CD1c-positive myeloid dendritic cell (primary cell): Measurements from ENCODE around the gene NKX1-1.

Experiments
- DNase-seq: peaks from one replicate; pipeline ENCODE4 v3.0.0-alpha.2; 2016; ENCODE audit errors: extremely low spot score

NKX1-1 gene

DNA sequence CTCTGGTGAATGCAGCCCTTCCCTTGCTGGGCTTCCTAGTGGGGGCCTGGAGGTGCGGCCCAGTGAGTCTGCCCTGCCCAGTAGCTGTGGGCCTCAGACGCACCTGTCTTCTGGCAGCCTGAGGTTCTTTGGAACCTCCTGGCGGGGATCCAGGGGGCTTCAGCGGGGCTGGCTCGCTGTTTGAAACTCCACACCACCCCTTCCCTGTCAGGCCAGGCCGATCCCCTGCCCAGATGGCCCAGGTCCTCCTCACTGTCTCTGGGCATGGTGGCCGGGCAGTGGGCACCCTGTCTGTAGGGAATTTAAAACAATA lies 10.7 kb upstream of the NKX1-1 start:
- DNase-seq, result no peak

DNA sequence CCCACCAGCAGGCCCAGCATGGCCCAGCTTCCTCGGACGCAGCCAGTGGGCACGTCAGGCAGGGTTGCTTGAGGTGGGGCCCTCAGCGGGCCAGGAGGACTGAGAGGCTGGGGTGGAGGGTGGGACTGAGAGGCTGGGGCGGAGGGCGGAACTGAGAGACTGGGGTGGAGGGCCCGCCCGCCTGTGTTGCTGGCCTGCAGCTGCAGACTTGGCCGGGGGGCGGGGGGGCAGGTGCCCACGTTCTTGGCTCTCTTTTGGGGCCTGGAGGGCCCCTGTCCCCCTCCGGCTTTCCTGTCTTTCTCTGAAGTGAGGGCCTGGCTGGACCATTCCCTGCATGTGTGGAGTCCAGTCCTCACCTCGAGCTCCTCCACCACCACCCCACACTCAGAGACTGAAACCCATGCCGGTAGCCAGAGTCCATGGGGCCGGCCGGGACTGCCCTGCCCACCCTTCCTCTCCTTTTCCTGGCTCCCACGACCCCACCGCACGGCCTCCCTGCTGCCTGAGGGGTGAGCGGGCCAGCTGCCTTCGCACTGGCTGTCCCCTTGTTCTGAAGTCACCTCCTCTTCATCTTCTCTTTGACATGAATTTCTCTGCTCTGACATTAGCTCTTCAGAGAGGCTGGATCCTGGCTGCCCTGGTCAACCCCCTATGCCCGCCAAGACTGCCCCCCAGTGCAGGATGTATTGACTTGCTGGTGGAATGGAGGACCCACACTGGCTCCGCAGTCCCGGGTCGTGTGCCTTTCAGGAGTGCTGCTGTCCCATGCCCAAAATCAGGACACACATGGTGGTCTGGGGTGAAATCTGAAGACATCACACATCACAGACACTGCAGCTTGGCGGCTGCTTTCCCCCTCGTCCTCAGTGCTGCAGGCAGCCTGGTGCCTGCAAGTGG lies 10.1 kb upstream of the NKX1-1 start:
- no peak for DNase-seq

DNA sequence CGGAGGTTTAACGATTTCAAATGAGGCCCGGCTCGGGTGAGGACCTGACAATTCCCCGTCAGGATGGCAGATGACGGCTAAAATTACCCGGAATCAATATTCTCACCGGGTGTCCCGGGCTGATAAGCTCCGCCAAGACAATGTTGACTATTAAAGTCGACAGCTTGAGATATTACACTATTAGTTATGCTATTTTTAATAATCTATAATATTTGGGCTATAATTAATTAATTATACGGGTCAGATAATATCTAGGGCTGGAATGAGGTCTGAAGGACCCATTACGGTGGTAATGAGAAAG lies 9.4 kb upstream of the NKX1-1 start:
- DNase-seq, result no peak

DNA sequence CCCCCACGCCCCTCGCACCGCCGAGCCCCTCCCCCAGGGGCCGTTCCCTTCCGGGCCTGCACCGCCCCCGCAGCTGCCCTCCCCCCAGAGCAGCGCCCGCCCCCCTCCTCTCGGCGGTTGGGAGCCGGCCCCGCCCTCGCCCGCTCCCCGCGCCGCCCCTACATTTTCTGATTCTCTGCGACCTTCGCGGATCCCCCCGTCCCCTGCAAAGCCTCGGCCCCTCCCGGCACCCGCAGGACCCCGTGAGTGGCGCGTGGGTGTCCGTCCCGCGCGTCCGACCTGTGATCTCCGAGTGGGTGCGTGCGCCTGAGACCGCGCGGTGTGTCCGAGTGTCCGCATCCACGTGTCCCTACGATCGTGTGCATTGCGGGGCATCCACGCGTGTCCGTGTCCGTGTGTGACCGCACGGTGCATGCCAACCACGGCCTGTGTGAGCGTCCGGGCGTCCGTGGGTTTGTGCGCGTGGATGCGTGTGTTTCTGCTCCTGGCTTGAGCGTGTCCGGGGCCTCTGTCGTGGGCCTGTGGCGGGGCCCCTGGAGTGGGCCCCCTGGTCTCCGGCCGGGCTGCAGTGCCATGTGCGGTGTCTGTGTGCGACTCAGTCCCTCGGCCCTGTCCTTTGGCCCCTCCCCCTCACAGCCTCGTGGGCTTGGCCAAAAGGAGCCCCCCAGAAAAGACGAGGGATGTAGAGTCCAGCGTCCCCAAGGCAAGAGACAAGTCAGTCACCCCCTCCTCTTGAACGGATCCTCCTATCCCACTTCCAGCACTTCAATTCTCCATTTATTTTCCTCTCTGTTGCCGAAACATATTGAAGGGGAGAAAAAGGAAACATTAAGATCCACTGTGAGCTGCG lies 8.8 kb upstream of the NKX1-1 start:
- DNase-seq, result no peak

DNA sequence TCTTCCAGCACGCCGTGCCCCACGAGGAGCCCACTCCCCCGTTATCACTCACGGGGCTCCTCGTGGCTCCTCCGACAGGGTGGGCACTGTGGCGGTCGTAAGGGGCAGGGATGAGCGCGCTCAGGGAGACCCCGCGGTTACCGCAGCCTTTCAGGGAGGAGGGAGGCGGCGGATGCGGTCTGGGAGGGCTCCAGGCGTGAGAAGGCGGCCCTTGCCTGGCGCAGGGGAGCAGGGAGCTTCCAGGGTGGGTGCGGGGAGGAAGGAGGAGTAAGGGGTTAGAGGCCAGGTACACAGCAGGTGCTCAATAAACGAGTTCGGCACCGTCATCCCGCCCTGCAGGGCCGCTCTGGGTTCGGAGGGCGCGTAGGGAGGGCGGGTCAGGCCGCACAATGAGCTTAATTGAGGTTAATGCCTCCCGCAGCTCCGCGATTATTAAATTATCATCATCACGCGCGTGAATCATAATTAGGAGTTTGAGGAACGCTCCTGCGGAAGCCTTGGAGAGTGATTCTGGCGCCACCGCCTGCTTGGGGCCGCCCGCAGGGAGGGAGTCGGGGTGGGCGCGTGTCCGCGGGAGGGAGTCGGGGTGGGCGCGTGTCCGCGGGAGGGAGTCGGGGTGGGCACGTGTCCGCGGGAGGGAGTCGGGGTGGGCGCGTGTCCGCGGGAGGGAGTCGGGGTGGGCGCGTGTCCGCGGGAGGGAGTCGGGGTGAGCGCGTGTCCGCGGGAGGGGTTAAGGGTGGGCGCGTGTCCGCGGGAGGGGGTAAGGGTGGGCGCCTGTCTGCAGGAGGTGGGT lies 7.6 kb upstream of the NKX1-1 start:
- no peak for DNase-seq

DNA sequence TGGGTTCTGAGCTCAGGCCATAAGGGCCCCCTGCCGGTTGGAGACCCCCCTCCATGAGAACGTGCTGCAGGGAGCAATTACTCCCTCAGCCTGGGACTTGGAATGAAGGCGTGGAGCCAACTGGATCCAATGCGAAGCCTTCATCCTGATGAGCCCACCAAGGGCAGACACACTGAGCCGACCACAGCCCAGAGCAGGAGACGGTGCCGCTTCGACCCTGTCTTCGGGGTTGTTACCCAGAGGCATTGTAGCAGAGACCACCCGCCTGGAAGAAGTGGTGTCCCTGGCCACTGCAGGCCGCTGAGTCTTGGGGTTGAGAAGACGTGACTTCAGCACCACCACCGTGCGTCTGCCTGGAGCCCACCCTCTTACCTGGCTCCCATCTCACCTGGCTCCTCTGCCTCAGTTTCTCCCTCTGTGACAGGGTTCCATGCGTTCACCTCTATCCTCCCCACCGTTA lies 7.0 kb upstream of the NKX1-1 start:
- no peak for DNase-seq

DNA sequence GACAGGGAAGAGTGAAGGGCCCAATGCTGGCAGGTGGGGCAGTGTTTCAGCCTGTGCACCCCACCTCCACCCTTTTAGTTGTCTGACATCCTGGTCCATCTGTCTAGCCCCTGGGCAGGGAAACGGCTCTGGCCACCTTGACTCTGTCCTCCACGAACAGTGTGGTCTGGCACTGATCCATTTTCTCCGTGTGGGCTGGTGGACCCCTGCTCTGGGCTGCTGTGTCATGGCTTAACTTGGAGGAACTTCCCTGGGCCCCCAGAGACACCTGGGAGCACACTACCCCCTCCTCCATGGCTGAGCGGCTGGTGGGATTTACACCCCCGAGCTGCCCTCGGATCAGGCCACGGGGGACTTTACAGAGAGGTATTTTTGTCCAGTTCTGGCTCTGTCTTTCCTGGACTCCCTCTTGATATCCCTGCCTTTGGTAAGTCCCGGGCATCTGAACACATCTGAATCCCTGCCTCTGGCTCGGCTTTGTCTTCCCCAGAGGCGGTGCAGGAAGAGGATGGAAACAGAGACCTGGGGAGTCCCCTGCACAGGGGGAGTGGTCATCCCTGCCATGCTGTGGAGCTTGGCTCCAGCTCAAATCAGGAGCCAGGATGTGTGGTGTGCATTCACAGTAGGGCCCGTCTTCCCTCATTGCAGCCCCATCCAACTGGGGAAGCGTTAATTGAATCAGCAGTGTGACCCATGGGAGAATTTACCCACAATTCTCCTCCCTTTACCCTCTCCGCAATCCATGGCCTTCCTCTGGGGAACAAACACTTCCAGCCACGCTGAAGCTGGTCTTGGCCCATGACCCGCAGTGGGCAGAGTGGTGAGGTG lies 6.3 kb upstream of the NKX1-1 start:
- no peak for DNase-seq

DNA sequence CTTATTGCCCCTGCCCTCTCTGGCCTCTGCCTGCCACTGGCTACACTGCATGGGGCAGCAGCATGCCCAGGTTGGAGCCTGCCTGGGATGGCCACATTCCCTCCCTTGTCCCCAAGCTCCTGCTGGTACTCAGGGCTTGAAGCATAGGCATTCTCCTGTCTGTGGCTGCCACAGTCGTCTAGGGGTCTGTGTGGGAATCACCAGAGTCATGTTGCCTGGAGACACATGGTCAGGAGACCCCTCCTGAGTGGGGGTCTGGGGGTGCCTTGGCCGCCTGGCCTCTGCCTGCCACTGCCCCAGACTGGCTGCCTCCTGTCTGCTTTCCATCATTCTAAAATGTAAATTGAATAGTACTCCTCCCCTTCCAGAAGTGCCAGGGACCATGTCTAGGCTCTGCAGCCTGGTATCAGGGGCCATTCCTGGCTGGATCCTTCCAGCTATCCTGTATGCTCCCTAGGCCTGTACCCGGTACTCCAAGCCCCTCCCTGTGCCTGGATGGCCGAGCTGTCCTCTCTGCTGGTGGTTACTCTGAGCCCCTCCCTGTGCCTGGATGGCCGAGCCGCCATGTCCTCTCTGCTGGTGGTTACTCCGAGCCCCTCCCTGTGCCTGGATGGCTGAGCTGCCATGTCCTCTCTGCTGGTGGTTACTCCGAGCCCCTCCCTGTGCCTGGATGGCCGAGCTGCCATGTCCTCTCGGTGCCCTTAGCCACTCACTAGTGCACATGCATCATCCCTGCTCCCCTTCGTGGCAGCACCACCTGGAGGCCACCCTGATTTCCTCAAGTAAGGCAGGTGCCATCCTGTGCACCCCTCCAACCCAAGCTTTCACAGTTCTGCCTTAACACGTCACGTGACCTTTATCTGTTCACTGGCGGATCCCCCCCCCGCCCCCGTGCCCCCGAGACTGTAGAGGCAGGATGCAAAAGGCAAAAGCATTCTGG lies 5.5 kb upstream of the NKX1-1 start:
- DNase-seq, result no peak

DNA sequence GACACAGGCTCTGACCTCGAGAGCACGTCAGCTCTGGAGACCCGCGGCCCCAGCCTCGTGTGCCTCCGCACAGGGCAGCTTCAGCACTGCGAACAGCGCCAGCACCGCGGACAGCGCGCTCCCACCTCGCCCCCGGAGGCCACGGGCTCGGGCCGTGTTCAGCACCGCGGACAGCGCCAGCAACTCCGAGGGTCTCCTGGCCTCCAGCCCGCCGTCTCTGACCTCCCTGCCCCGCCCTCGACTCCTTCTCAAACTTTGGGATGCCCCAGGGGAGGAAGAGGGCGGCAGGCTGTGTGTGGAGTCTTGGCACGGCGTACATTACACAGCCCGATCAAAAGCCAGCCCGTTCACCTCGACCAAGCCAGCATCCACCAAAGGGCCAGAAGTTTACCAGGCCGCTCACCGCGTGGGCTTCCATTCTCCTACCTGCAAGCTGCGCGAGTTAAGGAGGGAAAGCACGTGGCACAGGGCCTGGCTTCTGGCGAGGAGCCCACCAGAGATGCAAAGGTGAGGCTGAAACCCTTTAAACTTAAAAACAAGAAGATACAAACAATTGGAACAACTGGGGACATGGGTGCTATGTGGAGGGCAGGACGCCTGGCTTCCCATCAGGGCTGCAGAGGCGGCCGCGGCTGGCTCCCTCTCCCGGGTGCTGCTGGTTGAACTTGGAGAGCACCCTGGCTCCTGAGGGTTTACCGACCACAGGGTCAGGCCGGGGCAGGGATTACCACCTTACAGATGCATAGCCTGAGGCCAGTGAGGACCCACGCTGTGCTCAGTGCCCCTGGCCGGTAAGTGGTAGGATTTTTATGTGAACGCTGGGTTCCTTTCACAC lies 4.5 kb upstream of the NKX1-1 start:
- DNase-seq, result peak; percentile 43

DNA sequence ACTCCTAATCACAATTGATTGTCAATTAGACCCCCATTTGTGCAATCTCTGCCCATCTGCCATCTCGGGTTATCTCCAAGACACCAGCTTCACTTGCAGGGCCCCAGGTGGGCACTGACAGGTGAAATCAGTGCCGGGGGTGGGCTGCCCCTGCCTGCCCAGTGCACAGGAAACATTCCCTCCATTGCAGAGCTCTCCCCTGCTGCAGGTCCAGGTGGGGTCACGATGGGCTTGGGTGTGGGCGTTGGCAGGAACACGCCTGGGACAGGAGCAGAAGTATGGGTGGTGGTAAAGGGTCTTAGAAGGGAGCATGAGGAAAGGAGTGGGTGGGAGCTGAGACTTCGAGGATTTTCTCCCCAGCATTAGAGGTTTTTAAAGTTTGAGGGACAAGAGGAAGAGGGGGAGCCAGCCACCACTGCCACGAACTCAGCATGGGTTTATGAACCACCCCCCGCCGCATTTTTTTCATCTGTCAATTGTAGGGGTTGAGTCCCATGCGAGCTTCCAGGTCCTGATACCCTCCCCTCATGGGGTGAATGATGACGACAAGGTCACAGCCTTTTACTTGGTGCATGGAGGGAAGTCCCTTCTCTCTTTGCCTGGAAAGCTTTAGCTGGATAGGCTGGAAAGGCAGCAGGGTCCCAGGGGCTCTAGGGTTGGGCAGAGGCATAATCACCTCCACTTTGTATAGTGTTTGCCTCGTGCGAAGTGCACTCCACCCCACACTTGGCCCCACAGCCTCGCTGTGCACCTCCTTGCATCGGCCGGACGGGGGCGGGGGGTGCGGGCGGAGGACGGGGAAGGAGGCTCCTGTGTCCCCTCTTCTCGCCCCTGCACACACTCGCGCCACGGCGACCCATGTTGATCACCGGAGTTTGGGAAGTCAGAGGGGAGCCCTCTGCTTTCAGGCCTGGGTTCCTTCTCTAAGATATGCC lies 3.5 kb upstream of the NKX1-1 start:
- DNase-seq, result no peak

DNA sequence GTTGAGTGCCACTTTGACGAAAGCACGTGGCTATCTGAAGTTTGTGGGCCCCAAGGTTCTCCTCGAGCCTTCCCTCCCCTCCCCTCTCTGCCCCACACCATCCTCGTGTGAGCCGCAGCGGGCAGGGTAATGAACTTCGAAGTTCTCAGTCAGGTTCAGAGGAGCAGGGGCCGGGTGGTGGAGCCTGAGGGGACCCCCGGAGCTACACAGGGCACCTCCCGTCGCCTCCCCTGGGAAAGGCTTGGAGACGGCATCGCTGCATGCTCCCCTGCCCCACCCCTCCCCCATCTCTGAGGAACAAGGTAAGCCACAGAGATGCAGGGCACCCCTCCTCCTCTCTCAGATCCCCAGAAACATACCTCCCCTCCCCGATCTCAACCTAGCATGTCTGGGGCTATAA lies 2.8 kb upstream of the NKX1-1 start:
- no peak for DNase-seq

DNA sequence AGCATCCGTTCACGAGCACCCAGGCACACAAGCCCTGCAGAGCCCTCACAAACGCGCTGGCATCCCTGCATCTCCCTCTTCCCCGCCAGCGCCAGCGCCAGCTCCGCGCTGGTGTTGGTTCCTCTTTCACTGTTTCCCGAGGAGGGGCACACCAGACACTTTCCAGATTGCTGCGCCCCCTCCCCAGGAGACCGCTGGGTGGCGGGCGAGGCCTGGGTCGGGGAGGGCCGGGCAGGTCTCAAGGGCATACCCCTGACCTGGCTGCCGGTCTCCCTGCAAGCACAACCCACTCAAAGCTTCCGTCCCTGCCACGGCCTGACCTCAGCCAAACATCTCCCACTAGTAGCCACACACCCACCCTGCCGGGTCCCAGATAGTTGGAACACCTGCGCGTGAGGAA lies 2.2 kb upstream of the NKX1-1 start:
- no peak for DNase-seq

DNA sequence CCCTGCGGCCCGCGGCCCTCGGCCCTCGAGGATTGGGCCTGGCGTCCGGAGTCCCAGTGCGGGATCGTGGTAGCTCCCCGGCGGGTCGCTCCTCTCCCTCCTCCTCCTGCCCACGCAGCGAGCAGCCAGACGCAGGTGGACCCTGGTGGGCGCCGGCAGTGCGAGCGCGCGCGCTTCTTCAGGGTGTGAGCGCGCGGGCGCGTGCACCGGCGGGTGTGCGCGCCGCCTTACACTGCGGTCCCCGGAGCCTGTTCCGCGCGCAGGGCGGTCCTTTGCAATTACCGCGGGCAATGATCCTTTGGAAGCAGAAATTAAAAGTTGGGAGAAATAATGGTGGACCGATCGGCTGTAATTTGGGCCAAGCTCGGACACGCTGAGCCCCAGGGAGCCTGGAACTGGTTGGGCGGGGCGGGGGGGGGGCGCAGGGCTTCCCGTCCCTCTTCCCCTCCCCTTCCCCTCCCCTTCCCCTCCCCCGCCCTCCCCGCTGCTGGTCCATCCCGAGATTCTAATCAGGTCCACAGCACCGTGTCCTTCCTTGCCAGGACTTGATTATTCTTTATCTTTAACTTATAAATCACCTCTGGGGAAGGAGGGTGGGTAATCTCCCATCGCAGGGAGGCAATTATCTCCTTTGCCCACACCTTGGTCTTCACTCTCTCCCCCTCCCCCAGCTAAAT lies 1.6 kb upstream of the NKX1-1 start:
- DNase-seq, result no peak

DNA sequence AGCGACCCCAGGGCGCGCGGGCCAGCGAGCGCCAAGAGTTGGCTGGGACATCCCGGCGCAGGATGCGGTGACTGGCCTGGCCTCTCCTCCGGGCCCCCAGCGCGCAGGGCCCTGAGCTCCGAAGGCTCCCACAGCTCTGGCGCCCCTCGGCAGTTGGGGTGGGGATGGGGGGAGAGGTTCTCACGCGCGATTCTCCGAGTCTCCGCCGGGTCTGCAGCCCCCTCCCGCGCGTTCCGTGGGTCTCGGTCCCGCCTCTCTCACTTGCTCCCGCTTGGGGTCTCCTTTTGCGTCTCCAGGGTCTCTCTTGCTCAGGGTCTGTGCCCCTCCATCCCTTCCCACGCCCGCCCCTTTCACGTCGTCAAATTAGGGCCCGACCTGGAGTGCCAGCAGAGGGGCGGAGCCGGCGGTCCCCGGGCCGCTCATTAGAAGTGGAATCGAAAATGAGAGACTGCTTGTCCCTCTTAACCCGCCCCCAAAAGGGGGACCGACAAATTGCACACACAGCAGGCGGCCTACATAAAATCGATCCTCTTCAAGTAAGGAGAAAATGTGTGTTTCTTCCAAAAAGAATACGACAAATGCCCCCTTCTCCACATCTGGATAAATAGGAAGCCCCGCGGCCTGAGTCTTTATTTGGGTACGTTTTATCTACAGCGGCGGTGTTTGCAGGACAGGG lies 877 bp upstream of the NKX1-1 start:
- no peak for DNase-seq

DNA sequence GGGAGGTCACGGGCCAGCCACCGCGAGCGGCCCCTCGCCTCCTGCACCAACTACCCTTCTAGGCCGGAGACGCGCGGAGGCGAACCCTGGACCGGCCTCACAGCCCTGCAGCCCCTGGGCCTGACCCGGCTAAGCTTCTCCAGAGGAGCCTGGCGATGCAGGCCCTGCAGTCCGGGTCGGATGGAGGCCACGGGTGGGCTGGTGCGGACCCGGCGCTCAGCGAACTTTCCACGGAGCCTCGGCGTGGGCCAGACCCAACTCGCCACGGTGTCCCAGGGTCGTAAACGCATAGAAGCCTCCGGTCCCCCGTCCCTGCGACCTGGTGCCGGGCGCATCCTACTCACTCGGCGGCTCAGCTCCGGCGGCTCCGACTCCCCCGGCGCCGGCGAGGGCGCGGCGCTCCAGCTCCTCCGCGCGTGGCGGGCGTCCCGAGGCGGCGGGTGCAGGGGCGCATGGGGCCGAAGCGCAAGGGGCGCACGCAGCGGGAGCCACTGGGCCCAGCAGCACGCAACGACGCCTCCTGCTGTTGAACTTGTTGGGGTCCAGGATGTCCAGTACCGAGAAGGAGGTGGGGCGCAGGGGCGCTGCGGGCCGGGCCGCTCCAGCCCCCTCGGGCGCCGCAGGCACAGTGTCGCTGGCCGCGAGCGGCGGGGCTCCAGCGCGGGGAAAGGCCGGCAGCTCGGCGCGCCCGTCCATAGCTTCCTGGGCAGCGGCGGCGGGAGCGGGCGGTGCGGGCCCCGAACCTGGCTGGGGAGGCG lies 427 bp downstream of the NKX1-1 start:
- no peak for DNase-seq

DNA sequence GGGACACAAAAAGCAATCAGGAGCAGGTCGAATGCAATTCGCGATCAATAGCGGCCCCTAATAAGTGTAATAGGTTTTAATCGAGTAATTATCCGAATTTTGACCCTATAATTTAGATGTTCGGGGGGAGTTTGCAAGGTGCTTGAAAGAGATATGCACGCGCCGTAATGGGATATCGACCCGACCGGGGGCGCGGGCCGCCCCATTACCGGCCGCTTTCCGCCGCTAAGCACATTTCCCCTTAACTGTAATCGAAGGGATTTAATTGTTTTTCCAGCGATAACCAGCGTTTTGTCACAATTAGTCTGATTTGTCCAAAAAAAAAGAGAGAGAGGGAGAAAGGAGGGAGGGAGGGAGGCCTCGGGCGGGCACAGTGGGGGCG lies 997 bp downstream of the NKX1-1 start:
- no peak for DNase-seq
